Hepatocyte (in vitro differentiated cells): ENCODE results near the gene SYT7. TPM values are rescaled to one million over a fixed set of nuclear protein-coding genes. Genes with fewer than 3 reads are reported as not detected.

Experiments
- DNase-seq: peaks from one replicate; pipeline ENCODE4 v3.0.0-alpha.2; 2016; ENCODE audit warnings: low spot score
- H2AFZ ChIP-seq: fragments of 200-600 bp; sonication (generic); 2 replicates; pipeline ENCODE4 v1.6.0; 2016; ENCODE audit warnings: antibody characterized with exemption, mild to moderate bottlenecking
- H3K27ac ChIP-seq: fragments of 200-600 bp; sonication (generic); 2 replicates; pipeline ENCODE4 v1.5.1; 2016; ENCODE audit warnings: mild to moderate bottlenecking
- H3K27me3 ChIP-seq: fragments of 200-600 bp; sonication (generic); 2 replicates; pipeline ENCODE4 v1.6.1; 2016
- H3K36me3 ChIP-seq: fragments of 200-600 bp; sonication (generic); replicated peaks from 2 replicates; pipeline ENCODE4 v1.5.1; 2016; ENCODE audit warnings: low read depth; ENCODE audit not compliant: insufficient read depth
- H3K4me1 ChIP-seq: fragments of 200-600 bp; sonication (generic); 2 replicates; pipeline ENCODE4 v1.5.1; 2016; ENCODE audit warnings: mild to moderate bottlenecking, moderate library complexity; ENCODE audit not compliant: insufficient read depth
- H3K4me2 ChIP-seq: fragments of 200-600 bp; sonication (generic); 2 replicates; pipeline ENCODE4 v1.6.0; 2016
- H3K4me3 ChIP-seq: fragments of 200-600 bp; sonication (generic); 2 replicates; pipeline ENCODE4 v1.5.1; 2016; ENCODE audit warnings: mild to moderate bottlenecking
- H3K79me2 ChIP-seq: fragments of 200-600 bp; sonication (generic); 2 replicates; pipeline ENCODE4 v1.6.0; 2017; ENCODE audit warnings: mild to moderate bottlenecking
- H3K9me2 ChIP-seq: fragments of 200-600 bp; sonication (generic); replicated peaks from 2 replicates; pipeline ENCODE4 v1.6.0; 2017; ENCODE audit warnings: mild to moderate bottlenecking; ENCODE audit not compliant: insufficient read depth
- H3K9me3 ChIP-seq: fragments of 200-600 bp; sonication (generic); 2 replicates; pipeline ENCODE4 v1.5.1; 2016; ENCODE audit warnings: low read depth, mild to moderate bottlenecking
- H4K20me1 ChIP-seq: fragments of 200-600 bp; sonication (generic); 2 replicates; pipeline ENCODE4 v1.6.0; 2016; ENCODE audit warnings: mild to moderate bottlenecking; ENCODE audit not compliant: insufficient read depth, poor library complexity, severe bottlenecking
- EZH2 ChIP-seq: fragments of 200-600 bp; sonication (generic); IDR thresholded peaks from 2 replicates; pipeline ENCODE4 v1.6.1; 2016; ENCODE audit warnings: antibody characterized with exemption, mild to moderate bottlenecking, borderline replicate concordance
- EZH2phosphoT487 ChIP-seq: fragments of 200-600 bp; sonication (generic); IDR thresholded peaks from one replicate; pipeline ENCODE4 v1.6.1; 2018; ENCODE audit warnings: antibody characterized with exemption, mild to moderate bottlenecking, low read depth, moderate library complexity; ENCODE audit not compliant: unreplicated experiment, severe bottlenecking
- WGBS: methylation state at CpG from one replicate; pipeline ENCODE4 v1.1.6; 2016; ENCODE audit warnings: low lambda C conversion rate; ENCODE audit errors: missing lambda C conversion rate; 5-methylcytosine and 5-hydroxymethylcytosine counted together
- polyA plus RNA-seq: library from polyadenylated mRNA; unstranded; fragments of >200 nt; fragmentation: Nextera tagmentation; extraction: Ambion mirVana; gene quantifications from 2 replicates; pipeline ENCODE4 v1.2.1, GENCODE V29; 2016
- total RNA-seq: library from RNA; depleted of rRNA; stranded (reverse); fragments of >200 nt; gene quantifications from 2 replicates; pipeline ENCODE4 v1.2.3, GENCODE V29; 2014
- TF ChIP-seq, protein P1 (sequence below): fragments of 200-600 bp; sonication (generic); IDR thresholded peaks from 2 replicates; pipeline ENCODE4 v1.5.1; 2016; ENCODE audit warnings: antibody characterized with exemption, mild to moderate bottlenecking; ENCODE audit not compliant: poor library complexity

SYT7 gene
- total and polyA plus RNA-seq, 2 experiments from 2014 or later, result 11.3 to 15.5 TPM

GRCh38 chr11:61571869-61572268 is 9.0 kb downstream of the SYT7 start:
- Histone ChIP-seq H3K79me2 (no peaks in the 10 kb centered on the region), H3K27me3 (peaks cover 11% of the 10 kb centered on the region), H3K36me3 (no peaks in the 10 kb centered on the region), H2AFZ (no peak overlapping the region), H3K4me3 (no peak overlapping the region), H4K20me1 (peaks cover 3% of the 10 kb centered on the region), H3K4me1 (no peaks in the 10 kb centered on the region), H3K9me3 (no peaks in the 10 kb centered on the region), H3K9me2 (no peaks in the 10 kb centered on the region), H3K27ac (no peak overlapping the region), H3K4me2 (no peak overlapping the region)
- no peak for DNase-seq
- TF ChIP-seq, protein P1, sequence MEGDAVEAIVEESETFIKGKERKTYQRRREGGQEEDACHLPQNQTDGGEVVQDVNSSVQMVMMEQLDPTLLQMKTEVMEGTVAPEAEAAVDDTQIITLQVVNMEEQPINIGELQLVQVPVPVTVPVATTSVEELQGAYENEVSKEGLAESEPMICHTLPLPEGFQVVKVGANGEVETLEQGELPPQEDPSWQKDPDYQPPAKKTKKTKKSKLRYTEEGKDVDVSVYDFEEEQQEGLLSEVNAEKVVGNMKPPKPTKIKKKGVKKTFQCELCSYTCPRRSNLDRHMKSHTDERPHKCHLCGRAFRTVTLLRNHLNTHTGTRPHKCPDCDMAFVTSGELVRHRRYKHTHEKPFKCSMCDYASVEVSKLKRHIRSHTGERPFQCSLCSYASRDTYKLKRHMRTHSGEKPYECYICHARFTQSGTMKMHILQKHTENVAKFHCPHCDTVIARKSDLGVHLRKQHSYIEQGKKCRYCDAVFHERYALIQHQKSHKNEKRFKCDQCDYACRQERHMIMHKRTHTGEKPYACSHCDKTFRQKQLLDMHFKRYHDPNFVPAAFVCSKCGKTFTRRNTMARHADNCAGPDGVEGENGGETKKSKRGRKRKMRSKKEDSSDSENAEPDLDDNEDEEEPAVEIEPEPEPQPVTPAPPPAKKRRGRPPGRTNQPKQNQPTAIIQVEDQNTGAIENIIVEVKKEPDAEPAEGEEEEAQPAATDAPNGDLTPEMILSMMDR, result no peak
- TF ChIP-seq EZH2, result no peak
- TF ChIP-seq EZH2phosphoT487, result no peak
- WGBS, result 76% methylated on average over 3 of the region's 3 CpGs

DNA sequence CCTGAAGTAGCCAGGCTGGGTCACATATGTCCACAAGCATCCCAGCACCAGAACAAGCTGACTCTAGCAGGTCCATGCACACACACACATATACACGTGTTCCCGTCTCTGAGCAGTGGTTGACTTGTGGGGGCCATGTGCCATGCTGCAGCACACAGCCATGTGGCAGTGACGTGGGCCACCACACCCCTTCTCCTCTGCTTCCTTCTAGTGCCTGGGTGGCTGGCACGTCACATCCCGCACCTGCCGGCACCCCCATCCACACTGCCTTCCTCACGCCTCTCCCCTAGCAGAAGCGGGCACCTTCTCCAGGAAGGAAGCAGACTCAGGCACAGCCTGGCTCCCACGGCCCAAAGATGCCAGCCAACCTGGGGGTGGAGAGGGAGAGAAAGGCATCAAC is 9.5 kb downstream of the SYT7 start:
- Histone ChIP-seq H3K4me1 (no peaks in the 10 kb centered on the region), H3K79me2 (no peaks in the 10 kb centered on the region), H3K9me2 (no peaks in the 10 kb centered on the region), H3K4me2 (no peak overlapping the region), H4K20me1 (peaks cover 3% of the 10 kb centered on the region), H3K4me3 (no peak overlapping the region), H2AFZ (no peak overlapping the region), H3K9me3 (no peaks in the 10 kb centered on the region), H3K27me3 (peaks cover 11% of the 10 kb centered on the region), H3K36me3 (no peaks in the 10 kb centered on the region), H3K27ac (no peak overlapping the region)
- WGBS, result 87% methylated on average over 9 of the region's 9 CpGs
- DNase-seq, result no peak
- TF ChIP-seq EZH2phosphoT487, result no peak
- TF ChIP-seq, protein P1, result no peak
- TF ChIP-seq EZH2, result no peak

DNA sequence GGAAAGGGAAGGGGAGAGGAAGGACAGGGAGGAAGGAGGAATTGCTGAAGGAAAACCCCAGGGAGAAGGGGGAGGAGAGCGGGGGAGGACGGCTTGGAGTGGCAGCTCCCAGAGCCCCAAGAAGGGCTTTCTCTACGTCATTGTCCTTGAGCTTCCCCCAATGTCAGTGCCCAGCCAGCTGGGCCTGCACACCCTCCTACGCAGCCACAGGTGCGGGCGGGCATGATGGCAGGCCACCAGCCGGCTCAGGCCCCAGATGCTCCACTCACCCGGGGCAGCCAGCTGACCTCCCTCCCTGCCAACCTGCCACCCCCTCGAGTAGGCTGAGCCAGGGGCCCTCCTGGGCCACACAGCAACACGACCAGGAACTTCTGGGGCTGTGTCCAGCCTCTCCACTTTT is 11.2 kb downstream of the SYT7 start:
- no peaks in the 10 kb centered on the region for H3K79me2 ChIP-seq
- H3K4me3 ChIP-seq, result no peak overlapping the region
- no peak overlapping the region for H3K27ac ChIP-seq
- H3K9me2 ChIP-seq, result no peaks in the 10 kb centered on the region
- no peaks in the 10 kb centered on the region for H3K36me3 ChIP-seq
- H3K9me3 ChIP-seq, result no peaks in the 10 kb centered on the region
- no peak overlapping the region for H3K4me2 ChIP-seq
- H4K20me1 ChIP-seq, result peaks cover 3% of the 10 kb centered on the region
- no peak overlapping the region for H2AFZ ChIP-seq
- TF ChIP-seq, protein P1, result no peak
- TF ChIP-seq EZH2 (no peak), EZH2phosphoT487 (no peak)
- H3K27me3 ChIP-seq, result peaks cover 11% of the 10 kb centered on the region
- H3K4me1 ChIP-seq, result no peaks in the 10 kb centered on the region
- no peak for DNase-seq
- WGBS, result 75% methylated on average over 10 of the region's 10 CpGs

- Histone ChIP-seq H3K79me2 (no peaks in the 10 kb centered on the region), H3K27ac (no peak overlapping the region), H3K36me3 (no peaks in the 10 kb centered on the region), H3K4me1 (no peaks in the 10 kb centered on the region), H2AFZ (no peak overlapping the region), H3K27me3 (peaks cover 11% of the 10 kb centered on the region), H3K4me3 (no peak overlapping the region), H4K20me1 (peaks cover 3% of the 10 kb centered on the region), H3K9me2 (no peaks in the 10 kb centered on the region), H3K4me2 (no peak overlapping the region), H3K9me3 (no peaks in the 10 kb centered on the region)
- no peak for DNase-seq
- TF ChIP-seq, protein P1, result no peak
- TF ChIP-seq EZH2phosphoT487 (no peak), EZH2 (no peak)
- 56% methylated on average over 3 of the region's 3 CpGs for WGBS
These were observed 11.9 kb downstream of the SYT7 start for GRCh38 chr11:61569018-61569417.
